ENCODE measurements around the gene PTGDR2. TPM values are rescaled to one million over a fixed set of nuclear protein-coding genes. Genes with fewer than 3 reads are reported as not detected.

The PTGDR2 gene
- total RNA-seq, 1 donor from 2014 or later, result 2.6 TPM

DNA sequence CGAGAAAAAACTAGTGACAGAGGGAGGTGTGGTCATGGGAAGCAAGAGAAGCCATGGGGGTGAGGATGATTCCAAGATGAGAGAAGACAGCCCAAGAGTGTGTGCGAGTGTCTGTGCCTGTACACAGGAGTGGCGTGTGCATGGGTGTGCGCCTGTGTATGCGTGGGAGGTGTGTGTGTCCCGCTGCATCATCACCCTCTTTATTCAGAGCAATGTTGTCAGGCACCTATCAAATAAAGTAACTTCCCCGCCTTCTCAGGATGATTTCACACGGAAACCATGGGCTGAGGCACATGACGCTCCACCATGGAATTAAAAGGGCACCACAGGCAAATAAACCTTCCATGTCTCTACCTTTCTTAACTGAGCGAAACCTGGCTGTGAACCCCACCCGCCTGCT, 46.1 kb downstream of the PTGDR2 start:
- no peaks in the 10 kb centered on the region for H3K4me1 Mint-ChIP-seq (ENCODE audit: unreplicated experiment)

DNA sequence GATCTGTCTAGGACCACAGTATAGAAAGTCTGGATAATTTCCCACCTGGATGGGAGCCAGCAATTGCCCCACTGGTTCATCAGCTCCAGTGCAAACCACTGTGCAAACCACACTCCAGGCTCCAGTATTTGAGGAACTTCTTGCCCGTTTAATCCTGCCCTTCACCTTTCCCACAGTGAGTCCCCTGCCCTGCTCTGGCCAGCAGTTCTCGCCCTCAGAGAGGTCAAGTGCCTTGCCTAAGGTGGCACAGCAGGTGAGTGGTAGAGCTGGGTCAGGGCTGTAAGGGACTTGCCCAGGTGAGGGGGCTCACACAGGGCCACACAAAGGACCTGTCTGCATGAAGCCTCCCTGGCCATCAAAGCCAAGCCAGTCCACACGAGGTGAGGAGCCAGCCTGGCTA, 46.5 kb downstream of the PTGDR2 start:
- DNase-seq (ENCODE audit: extremely low spot score, unreplicated experiment), result no peak
- TF ChIP-seq, protein P1, sequence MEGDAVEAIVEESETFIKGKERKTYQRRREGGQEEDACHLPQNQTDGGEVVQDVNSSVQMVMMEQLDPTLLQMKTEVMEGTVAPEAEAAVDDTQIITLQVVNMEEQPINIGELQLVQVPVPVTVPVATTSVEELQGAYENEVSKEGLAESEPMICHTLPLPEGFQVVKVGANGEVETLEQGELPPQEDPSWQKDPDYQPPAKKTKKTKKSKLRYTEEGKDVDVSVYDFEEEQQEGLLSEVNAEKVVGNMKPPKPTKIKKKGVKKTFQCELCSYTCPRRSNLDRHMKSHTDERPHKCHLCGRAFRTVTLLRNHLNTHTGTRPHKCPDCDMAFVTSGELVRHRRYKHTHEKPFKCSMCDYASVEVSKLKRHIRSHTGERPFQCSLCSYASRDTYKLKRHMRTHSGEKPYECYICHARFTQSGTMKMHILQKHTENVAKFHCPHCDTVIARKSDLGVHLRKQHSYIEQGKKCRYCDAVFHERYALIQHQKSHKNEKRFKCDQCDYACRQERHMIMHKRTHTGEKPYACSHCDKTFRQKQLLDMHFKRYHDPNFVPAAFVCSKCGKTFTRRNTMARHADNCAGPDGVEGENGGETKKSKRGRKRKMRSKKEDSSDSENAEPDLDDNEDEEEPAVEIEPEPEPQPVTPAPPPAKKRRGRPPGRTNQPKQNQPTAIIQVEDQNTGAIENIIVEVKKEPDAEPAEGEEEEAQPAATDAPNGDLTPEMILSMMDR (conservative IDR thresholded peaks at IDR 0.05), result no peak
- H3K4me1 Mint-ChIP-seq (ENCODE audit: unreplicated experiment), result no peaks in the 10 kb centered on the region
- H3K27me3 Mint-ChIP-seq, result peaks cover 10% of the 10 kb centered on the region
- H3K9me3 Mint-ChIP-seq, result no peaks in the 10 kb centered on the region
- H3K27ac Mint-ChIP-seq, result no peak overlapping the region
- no peak overlapping the region for H3K4me3 Mint-ChIP-seq
- no peaks in the 10 kb centered on the region for H3K36me3 Mint-ChIP-seq

More for the DNA sequence above, 46.1 kb downstream of the PTGDR2 start:
- TF ChIP-seq, protein P1 (conservative IDR thresholded peaks at IDR 0.05), result no peak
- Mint-ChIP-seq H3K27ac (no peak overlapping the region), H3K36me3 (no peaks in the 10 kb centered on the region), H3K27me3 (peaks cover 10% of the 10 kb centered on the region), H3K9me3 (no peaks in the 10 kb centered on the region), H3K4me3 (no peak overlapping the region)
- DNase-seq (ENCODE audit: extremely low spot score, unreplicated experiment), result no peak

DNA sequence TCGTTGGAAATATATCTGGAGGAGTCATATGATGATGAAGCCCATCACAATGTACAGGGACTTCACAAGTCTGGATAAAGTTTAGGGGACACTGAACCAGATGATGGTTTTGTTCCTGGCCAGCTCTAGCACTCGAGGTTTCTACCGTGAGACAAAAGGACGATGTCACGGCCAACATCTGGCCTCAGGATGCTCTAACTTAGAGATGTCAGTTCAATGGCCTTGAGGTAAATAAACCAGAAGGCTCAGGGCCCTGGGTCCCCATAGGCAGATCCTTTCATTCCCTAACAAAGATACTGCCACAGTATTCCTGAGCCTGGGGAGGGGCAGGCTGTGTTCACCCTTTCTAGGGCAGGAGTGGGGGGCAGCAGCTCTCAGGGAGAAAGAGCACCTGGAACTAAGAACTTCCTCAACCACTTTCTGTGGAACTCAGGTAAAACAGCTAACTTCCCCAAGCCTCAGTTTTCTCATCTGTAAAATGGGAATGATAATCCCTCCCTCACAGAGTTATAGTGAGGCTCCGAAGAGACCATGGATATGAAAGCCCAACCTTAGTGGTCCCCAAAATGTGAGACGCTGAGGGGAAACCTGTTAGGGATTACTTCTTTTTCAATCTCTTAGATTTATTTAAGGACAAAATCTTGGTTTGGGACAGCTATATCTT, 52.3 kb downstream of the PTGDR2 start:
- no peaks in the 10 kb centered on the region for H3K36me3 Mint-ChIP-seq
- peaks cover 29% of the 10 kb centered on the region for H3K27me3 Mint-ChIP-seq
- no peaks in the 10 kb centered on the region for H3K4me1 Mint-ChIP-seq (ENCODE audit: unreplicated experiment)
- no peaks in the 10 kb centered on the region for H3K9me3 Mint-ChIP-seq
- no peak overlapping the region for H3K4me3 Mint-ChIP-seq
- H3K27ac Mint-ChIP-seq, result no peak overlapping the region
- no peak for DNase-seq (ENCODE audit: extremely low spot score, unreplicated experiment)
- TF ChIP-seq, protein P1 (conservative IDR thresholded peaks at IDR 0.05), result no peak

DNA sequence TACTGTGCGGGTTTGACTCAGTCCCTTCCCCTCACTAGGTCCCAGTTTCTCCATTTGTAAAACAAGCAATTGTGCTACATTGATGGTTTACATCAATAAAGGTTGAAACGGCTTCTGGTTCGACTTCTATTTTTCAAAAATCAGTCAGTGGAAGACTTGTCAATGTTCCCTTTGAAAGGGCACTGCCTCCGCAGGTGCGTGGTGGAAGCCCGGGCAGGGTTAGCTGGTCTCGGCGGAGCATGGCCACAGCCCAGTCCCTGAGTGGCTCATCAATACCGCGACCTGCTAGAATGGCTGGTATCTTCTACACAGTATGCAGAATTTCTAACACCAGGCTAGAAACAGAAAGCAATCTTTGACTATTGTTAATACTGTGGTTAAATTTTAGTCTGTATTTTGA, 54.6 kb downstream of the PTGDR2 start:
- no peaks in the 10 kb centered on the region for H3K9me3 Mint-ChIP-seq
- H3K27ac Mint-ChIP-seq, result no peak overlapping the region
- no peak for DNase-seq (ENCODE audit: extremely low spot score, unreplicated experiment)
- peaks cover 26% of the 10 kb centered on the region for H3K27me3 Mint-ChIP-seq
- H3K4me3 Mint-ChIP-seq, result no peak overlapping the region
- no peaks in the 10 kb centered on the region for H3K4me1 Mint-ChIP-seq (ENCODE audit: unreplicated experiment)
- TF ChIP-seq, protein P1 (conservative IDR thresholded peaks at IDR 0.05), result no peak
- H3K36me3 Mint-ChIP-seq, result no peaks in the 10 kb centered on the region

Other genes starting within 250 kb of the PTGDR2 start
- gene MS4A8, start 156.3 kb downstream of the PTGDR2 start, total RNA-seq (ENCODE audit: low replicate concordance), result 2.7 and 2.8 TPM in 2 replicates
- gene MS4A18, start 131.2 kb downstream of the PTGDR2 start, total RNA-seq (ENCODE audit: low replicate concordance), result 0.75 and 3.5 TPM in 2 replicates
- gene MS4A15, start 99.1 kb downstream of the PTGDR2 start, total RNA-seq (ENCODE audit: low replicate concordance), result 0.27 TPM in 1 of 2 replicates, not detected in the other
- gene MS4A10, start 70.6 kb downstream of the PTGDR2 start, total RNA-seq (ENCODE audit: low replicate concordance), result not detected in 2 replicates
- gene CCDC86, start 13.8 kb downstream of the PTGDR2 start, total RNA-seq (ENCODE audit: low replicate concordance), result 25.2 and 31.1 TPM in 2 replicates
- not detected in 2 replicates for gene ZP1, start 11.6 kb upstream of the PTGDR2 start, total RNA-seq (ENCODE audit: low replicate concordance)
- 105 and 120 TPM in 2 replicates for gene PRPF19, start 50.6 kb upstream of the PTGDR2 start, total RNA-seq (ENCODE audit: low replicate concordance)
- gene TMEM109, start 58.2 kb upstream of the PTGDR2 start, total RNA-seq (ENCODE audit: low replicate concordance), result 83.0 and 97.5 TPM in 2 replicates
- gene TMEM132A, start 68.5 kb upstream of the PTGDR2 start, total RNA-seq (ENCODE audit: low replicate concordance), result 162 and 218 TPM in 2 replicates
- 2.3 and 3.5 TPM in 2 replicates for gene SLC15A3, start 96.2 kb upstream of the PTGDR2 start, total RNA-seq (ENCODE audit: low replicate concordance)
- gene CD6, start 115.7 kb upstream of the PTGDR2 start, total RNA-seq (ENCODE audit: low replicate concordance), result 0.70 and 1.1 TPM in 2 replicates
- gene CD5, start 246.5 kb upstream of the PTGDR2 start, total RNA-seq (ENCODE audit: low replicate concordance), result not detected in 2 replicates